HG02884 (cell line): ENCODE data around the gene TP53BP2.

Experiments used
- ATAC-seq: cut with Tn5 transposase; IDR thresholded peaks from one replicate; pipeline ENCODE4 v1.9.1; 2021; ENCODE audit warnings: mild to moderate bottlenecking, moderate library complexity; ENCODE audit not compliant: unreplicated experiment

TP53BP2 gene

GRCh38 chr1:223770621-223771315, 75.0 kb downstream of the TP53BP2 start:
- no peak for ATAC-seq

DNA sequence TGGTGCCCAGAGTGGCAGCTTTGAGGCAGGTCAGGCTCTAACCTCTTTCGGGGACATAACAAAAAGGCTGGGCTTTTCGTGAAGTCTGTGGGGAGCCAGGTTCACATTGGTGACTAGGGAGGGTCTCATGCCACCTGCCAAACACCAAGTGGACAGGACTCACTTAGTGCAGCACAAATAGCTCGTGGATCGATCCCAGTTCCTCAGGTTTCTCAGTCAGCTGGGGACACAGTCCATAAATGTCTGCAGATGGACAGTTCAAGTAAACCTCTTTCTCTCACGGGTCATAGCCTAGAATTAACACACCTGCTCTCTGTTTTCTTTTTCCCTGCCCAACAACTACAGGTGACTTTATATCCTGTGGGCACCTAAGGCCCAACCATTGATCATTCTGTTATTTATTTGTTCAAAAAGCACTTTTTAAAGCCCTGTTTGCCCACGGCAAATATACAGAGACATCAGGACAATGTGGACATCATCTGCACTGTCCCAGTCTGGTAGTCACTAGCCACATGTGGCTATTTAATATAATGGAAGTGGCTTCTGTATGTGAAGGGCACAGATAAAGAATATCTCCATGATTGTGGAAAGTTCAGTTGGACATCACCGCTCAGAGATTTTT, 79.9 kb downstream of the TP53BP2 start:
- ATAC-seq: no peak

- no peak for ATAC-seq
Measured at GRCh38 chr1:223765036-223765718, 80.6 kb downstream of the TP53BP2 start.

DNA sequence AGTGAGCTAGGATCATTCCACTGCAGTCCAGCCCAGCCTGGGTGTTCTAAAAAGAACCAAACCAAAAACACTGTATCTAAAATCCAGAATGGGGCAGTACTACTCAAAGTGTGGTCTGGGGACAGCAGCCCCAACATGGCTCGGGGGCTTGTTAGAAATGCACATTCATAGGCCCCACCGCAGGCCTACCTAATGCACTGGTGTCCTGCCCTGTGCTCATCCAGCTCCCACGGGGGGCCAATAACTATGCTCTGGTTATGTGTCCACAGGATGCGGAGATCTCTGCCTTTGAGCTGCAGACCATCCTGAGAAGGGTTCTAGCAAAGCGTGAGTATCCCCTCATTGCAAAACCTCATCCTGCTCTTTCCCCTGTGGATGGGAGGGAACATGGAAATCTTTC, 81.9 kb downstream of the TP53BP2 start:
- no peak for ATAC-seq

DNA sequence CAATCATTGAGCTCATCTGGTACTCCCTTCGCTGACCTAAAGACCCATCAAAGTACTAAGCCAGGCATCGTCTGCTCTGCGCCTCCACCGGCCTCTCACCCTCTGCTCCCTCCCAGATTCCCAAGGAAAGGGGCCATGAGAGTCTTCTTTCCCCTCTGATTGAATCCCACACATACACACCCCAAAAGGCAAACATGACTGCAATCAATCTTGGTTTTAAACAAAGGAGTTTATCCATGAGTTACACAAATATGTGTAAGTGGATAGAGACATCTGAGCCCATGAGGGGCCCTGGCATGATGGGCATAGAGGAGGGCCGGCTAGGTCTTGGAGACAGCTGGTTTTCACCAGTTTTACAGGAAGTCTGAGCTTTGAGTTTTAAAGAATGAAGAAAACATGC, 82.5 kb downstream of the TP53BP2 start:
- ATAC-seq: no peak

- ATAC-seq: no peak
Measured at GRCh38 chr1:223761411-223761810, 84.3 kb downstream of the TP53BP2 start.

GRCh38 chr1:223760833-223761232, 84.9 kb downstream of the TP53BP2 start:
- ATAC-seq: no peak

GRCh38 chr1:223759273-223759672, 86.5 kb downstream of the TP53BP2 start:
- no peak for ATAC-seq

DNA sequence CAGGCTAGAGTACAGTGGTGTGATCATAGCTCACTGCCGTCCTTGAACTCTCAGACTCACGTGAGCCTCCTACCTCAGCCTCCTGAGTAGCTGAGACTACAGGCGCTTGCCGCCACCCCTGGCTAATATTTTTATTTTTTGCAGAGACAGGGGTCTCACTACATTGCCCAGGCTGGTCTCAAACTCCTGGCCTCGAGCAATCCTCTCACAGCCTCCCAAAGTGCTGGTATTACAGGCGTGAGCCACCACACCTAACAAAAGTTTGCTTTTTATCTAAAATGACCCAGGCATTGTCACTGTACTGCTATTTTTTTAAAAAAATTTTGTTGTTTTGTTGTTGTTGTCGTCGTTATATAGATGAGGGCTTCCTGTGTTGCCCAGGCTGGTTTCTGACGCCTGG, 87.0 kb downstream of the TP53BP2 start:
- no peak for ATAC-seq

GRCh38 chr1:223756806-223757700, 88.7 kb downstream of the TP53BP2 start:
- no peak for ATAC-seq

- ATAC-seq: no peak
Measured at GRCh38 chr1:223755992-223756775, 89.6 kb downstream of the TP53BP2 start.

DNA sequence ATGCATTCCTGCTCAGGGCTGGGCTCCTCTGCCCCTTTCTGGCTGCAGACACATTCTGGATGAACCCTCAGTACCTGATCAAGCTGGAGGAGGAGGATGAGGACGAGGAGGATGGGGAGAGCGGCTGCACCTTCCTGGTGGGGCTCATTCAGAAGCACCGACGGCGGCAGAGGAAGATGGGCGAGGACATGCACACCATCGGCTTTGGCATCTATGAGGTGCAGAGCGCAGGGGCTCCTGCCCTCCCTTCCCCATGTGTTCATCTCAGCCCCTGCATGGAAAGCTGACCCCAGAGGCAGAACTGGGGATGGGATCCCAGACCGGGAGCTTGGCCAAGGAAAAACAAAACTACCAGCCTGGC, 90.3 kb downstream of the TP53BP2 start:
- no peak for ATAC-seq

DNA sequence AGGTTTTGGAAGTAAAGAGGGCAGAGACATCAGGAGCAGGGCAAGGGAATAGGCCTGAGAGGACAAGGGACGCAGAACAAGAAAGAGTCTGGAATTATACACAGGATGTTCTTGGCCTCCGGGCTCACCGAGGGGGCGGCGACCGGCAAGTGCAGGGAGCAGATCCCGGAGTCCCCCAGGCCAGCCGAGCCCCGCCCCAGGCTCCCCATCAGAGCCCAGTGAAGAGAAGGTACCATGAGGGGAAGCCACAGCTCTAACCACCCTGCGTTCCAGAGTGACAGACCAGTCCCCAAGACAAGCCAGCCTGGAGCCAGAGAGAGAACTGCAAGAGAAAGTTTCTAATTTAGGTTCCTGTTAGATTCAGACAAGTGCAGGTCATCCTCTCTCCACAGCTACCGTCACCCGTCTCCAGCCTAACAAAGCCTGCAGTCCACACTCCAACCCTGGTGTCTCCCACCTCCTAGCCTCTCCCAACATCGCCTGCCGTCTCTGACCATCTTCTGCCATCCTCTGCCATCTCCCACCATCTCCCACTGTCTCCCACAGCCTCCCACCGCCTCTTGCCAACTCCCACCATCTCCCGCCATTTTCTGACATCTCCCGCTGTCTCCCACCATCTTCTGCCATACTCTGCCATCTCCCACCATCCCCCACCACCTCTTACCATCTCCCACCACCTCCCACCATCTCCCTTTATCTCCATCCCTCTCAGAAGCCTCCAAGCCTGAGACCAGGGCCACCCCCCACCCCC, 90.9 kb downstream of the TP53BP2 start:
- ATAC-seq: no peak

GRCh38 chr1:223752721-223753515, 92.8 kb downstream of the TP53BP2 start:
- ATAC-seq: no peak

GRCh38 chr1:223751696-223752095, 94.1 kb downstream of the TP53BP2 start:
- ATAC-seq: no peak

GRCh38 chr1:223750730-223751570, 94.8 kb downstream of the TP53BP2 start:
- ATAC-seq: no peak

DNA sequence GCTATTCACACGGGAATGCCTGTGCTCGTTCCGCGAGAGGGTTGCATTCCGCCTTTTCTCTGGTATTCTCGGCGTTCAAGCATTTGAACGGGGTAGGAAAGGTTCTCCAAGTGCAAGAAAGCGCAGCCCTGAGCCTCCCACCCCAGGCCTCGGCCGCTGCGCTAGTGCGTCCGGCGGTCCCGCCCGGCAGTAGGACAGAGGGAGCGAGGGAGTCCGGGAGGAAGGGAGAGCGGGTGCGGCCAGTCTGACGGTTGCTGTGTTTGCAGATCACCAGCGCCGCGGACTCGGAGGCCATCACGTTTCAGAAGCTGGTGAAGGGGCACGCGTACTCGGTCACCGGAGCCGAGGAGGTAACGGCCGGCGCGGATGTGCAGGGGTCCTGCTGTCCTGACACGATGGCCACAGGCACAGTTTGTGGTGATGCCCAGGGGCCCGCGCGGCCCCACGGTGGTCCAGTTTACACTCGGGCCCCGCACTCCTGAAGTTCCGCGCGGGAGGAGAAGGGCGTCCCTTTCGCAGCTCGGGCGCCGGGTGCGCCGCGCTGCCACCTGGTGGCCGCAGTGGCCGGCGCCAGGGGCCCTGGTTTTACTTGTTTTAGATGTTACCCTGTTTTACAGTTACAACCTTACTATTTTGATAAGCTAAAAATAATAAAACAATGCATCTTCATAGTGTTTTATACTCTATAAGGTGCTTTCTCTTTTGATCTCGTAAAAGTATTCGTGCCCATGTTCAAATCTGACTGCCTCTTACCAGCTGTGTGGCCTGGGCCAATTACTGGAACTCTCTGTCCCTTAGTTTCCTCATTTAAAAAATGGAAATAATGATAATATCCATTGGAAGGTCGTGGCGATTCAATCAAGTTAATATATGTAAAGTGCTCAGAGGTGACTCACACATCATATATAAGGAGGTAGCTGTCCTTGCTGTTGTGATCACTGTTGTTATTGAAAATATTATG, 96.7 kb downstream of the TP53BP2 start:
- ATAC-seq: peak; percentile 77
